Bronchial epithelial cell (primary cell): ENCODE measurements around the gene SHC2. TPM values are rescaled to one million over a fixed set of nuclear protein-coding genes. Genes with fewer than 3 reads are reported as not detected.

Source experiments
- DNase-seq: peaks from one replicate; pipeline ENCODE4 v3.0.0-alpha.2; 2010; ENCODE audit warnings: low read depth
- FAIRE-seq: peaks from 2 replicates; lab custom pipeline; 2011; peaks lifted over from hg19 to GRCh38; lab: Jason Lieb, UNC
- H3K27me3 ChIP-seq: 2 replicates; pipeline ENCODE4 v1.5.1; 2011; ENCODE audit warnings: low read length; ENCODE audit not compliant: control insufficient read depth, insufficient read depth
- H3K36me3 ChIP-seq: 2 replicates; pipeline ENCODE4 v1.5.1; 2011; ENCODE audit warnings: low read length; ENCODE audit not compliant: control insufficient read depth, insufficient read depth
- H3K4me3 ChIP-seq: 2 replicates; pipeline ENCODE4 v1.5.1; 2011; ENCODE audit warnings: mild to moderate bottlenecking, low read depth, low read length, control low read depth
- total RNA-seq: library from RNA; depleted of rRNA; stranded (reverse); fragments of >200 nt; gene quantifications from 2 replicates; pipeline ENCODE4 v1.2.1, GENCODE V29; 2014
- TF ChIP-seq, protein P1 (sequence below): IDR thresholded peaks from 2 replicates; pipeline ENCODE4 v1.5.1; 2011; ENCODE audit warnings: mild to moderate bottlenecking, moderate library complexity, low read length, control low read depth, inconsistent platforms; ENCODE audit not compliant: insufficient read depth, severe bottlenecking

The SHC2 gene, protein sequence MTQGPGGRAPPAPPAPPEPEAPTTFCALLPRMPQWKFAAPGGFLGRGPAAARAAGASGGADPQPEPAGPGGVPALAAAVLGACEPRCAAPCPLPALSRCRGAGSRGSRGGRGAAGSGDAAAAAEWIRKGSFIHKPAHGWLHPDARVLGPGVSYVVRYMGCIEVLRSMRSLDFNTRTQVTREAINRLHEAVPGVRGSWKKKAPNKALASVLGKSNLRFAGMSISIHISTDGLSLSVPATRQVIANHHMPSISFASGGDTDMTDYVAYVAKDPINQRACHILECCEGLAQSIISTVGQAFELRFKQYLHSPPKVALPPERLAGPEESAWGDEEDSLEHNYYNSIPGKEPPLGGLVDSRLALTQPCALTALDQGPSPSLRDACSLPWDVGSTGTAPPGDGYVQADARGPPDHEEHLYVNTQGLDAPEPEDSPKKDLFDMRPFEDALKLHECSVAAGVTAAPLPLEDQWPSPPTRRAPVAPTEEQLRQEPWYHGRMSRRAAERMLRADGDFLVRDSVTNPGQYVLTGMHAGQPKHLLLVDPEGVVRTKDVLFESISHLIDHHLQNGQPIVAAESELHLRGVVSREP
- under 0.01 and 0.51 TPM in 2 replicates for total RNA-seq

DNA sequence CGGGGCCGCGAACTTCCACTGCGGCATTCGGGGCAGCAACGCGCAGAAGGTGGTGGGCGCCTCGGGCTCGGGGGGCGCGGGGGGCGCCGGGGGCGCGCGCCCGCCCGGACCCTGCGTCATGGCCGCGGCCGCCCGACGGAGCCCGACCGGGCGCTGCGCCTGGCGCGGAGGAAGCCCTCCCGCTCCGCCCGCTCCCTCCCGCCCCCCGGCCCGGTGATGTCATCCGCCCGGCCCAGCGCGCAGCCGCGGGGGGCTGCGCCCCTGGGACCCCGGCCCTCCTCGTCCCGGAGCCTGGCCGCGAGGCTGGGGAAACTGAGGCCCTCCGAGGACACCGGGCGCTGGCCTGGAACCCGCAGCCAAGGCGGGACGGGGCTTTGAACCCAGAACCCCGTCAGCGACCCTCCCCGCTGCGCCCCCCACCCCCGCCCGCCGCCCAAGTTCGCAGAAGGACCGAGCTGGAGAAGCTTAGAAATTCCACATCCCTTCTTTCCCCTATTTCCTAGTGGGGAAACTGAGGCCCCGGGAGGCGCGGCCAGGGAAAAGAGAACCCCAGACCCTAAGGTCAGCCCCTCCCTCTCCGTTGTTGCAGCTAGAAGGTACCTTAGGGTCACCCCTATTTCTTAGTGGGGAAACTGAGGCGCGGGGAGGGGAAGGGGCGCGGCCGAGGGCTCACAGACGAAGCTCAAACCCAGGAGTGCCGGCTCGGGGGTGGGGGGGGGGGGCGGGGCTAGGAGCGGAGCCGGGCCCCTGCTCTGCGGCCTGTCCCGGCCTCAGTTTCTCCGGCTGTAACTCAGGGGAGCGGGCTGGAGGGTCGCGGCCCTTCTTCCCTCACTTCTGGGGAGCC, at the start of gene SHC2:
SHC2 (minus strand) TSS at position 157 of the 844 bp plus-strand sequence; CDS start at position 120, 37 bp downstream.
- H3K36me3 ChIP-seq: no peaks in the 10 kb centered on the region
- FAIRE-seq: no peak
- TF ChIP-seq, protein P1, sequence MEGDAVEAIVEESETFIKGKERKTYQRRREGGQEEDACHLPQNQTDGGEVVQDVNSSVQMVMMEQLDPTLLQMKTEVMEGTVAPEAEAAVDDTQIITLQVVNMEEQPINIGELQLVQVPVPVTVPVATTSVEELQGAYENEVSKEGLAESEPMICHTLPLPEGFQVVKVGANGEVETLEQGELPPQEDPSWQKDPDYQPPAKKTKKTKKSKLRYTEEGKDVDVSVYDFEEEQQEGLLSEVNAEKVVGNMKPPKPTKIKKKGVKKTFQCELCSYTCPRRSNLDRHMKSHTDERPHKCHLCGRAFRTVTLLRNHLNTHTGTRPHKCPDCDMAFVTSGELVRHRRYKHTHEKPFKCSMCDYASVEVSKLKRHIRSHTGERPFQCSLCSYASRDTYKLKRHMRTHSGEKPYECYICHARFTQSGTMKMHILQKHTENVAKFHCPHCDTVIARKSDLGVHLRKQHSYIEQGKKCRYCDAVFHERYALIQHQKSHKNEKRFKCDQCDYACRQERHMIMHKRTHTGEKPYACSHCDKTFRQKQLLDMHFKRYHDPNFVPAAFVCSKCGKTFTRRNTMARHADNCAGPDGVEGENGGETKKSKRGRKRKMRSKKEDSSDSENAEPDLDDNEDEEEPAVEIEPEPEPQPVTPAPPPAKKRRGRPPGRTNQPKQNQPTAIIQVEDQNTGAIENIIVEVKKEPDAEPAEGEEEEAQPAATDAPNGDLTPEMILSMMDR: no peak
- DNase-seq: no peak
- H3K4me3 ChIP-seq: peak within 1 kb of the TSS; percentile 43
- H3K27me3 ChIP-seq: peaks cover 9% of the 10 kb centered on the region

DNA sequence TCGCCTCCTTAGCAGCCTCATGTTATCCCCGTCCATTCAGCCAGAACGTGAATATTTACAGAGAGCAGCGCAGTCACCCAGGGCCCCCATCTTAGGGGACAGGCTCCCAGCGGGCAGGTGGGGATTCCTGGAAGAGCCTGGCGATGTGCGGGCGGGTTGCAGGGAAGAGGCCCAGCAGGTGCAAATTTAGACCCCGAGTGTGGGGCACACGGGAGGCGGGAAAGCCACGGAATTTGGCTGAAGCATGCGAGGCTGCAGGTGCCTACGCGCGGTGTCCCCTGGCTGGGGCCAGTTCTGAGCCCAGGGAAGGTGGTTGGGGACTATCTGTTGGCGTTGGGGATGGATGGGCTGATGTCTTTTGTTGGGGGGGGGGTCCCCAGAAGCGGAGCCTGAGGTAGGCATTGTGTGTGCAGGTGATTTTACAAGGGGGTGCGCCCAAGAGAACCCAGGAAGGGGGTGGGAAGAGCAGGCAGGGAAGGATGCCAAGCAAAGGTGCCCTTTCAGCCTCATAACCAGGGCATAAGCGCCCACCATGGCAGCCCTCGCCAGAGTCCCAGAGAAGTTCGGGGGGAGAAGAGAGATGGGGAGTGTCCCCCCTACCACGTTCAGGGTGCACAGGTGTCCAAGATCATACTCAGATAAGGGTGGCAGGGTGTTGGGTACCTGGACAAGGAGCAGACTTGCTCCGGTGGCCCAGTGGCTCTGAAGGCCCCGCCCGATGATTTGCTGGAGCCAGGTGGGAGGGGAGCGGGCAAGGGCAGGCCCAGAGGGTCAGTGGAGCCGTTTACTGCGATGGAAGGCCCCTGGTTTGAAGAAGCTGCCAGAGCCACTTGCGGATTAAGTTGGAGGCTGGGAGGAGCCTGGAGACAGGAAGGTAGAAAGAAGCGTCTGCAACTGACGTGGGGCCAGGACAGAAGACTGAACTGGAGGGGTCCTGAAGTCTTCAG, 47.6 kb upstream of the SHC2 start:
- peak overlapping the region; percentile 74 for H3K4me3 ChIP-seq
- no peak for FAIRE-seq
- TF ChIP-seq, protein P1: no peak
- peaks cover 2% of the 10 kb centered on the region for H3K36me3 ChIP-seq
- DNase-seq: no peak
- H3K27me3 ChIP-seq: no peaks in the 10 kb centered on the region

DNA sequence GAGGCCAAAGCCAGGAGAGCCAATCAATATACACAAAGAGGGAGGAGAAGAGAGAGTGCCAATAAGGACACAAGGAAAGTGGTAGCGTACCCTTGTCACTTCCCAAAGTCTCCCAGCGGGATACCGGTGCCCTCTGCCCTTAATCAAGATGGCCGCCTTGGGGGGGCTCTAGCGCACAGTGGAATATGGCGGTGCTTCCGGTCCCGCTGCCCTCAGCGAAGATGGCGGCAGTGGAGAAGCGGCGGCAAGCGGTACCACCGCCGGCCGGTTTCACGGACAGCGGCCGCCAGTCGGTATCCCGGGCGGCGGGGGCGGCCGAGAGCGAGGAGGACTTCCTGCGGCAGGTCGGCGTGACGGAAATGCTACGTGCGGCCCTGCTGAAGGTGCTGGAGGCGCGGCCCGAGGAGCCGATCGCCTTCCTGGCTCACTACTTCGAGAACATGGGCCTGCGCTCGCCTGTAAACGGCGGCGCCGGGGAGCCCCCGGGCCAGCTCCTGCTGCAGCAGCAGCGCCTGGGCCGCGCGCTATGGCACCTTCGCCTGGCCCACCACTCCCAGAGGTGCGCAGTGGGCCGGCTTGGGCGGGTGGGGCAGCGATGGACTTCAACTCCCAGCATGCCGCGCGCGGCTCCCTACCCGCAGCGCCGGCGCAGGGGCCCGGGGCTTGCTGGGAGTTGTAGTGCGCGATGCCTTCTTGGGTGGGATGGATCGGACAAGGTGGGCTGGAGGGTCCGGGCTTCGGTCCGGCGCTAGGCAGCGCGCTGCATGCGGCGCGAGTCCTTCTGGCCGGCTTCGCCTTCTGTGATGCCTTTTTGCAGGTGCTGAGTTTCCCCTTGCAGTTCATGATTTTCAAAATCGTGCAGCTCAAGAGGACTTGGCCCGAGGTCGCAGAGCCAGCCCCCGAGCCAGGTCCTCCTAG, 46.7 kb upstream of the SHC2 start, which contains the start of gene TPGS1:
TPGS1 (plus strand) TSS at position 212 of the 918 bp plus-strand sequence; CDS start at position 222, 10 bp downstream.
- Histone ChIP-seq H3K36me3 (peaks cover 2% of the 10 kb centered on the region), H3K4me3 (peak within 1 kb of the TSS; percentile 74), H3K27me3 (no peaks in the 10 kb centered on the region)
- no peak for DNase-seq
- TF ChIP-seq, protein P1: no peak
- FAIRE-seq: no peak

DNA sequence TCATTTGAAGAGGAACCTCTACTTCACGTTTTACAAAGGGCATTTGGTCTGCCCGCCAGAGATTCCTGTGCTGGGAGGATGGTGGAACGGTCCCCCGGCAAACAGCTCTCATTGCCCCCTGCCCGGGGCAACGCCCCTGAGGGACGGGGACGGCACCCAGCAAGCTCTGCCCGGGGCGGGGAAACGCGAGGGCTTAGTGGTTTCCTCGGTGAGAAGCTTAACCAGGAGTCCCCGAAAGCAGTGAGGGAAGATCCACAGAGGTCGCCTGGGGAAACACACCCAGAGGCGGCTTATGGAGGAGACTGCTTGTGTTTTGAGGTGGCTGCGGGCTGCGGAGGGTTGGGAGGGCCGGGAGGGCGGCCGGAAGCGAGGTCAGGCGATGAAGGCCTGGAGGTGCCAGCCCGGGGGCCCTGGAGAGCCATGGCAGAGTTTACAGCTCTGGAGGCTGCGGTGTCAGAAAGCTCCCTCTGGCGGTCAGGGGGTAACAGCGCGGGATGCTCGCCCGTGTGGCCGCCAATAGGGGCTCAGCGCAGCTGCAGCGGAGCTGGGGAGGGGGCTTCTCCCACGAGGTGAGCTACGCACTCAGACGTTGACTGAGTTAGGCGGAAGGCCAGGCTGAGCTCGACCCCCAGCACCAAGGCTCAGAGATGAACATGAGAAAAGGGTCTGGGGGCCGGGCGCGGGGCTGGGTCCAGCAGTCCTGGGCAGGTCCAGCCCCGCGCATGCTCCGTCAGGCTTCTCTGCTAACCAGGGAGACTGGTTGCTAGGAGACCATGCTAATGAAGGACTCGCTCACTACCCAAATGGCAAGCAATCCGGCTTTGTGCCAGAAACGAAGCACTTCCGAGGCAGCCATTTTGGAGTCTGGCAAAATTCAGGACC, 45.8 kb upstream of the SHC2 start:
- FAIRE-seq (peak; percentile 99), DNase-seq (peak; percentile 99)
- Histone ChIP-seq H3K27me3 (no peaks in the 10 kb centered on the region), H3K36me3 (peaks cover 2% of the 10 kb centered on the region), H3K4me3 (peak overlapping the region; percentile 74)
- TF ChIP-seq, protein P1: peak; percentile 99
